Measurements from ENCODE around the gene ISCU.

DNA sequence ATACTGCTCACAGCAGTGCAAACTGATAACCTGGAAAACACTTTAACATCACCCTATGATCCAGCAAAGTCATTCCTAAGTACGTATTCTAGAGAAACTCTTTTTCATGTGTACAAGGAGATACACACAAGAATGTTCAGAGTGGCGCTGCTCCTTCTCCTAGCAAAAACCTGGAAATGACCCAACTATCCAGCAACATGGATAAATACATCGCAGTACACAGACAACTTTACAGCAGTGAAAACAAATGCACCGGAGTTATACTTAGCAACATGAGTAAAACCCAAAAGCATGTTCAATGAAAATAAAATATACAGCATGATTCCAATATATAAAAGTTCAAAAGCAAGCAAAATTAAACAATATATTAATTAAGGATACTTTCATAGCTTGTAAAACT lies 20.1 kb upstream of the ISCU start:
- TF ChIP-seq, protein P1, sequence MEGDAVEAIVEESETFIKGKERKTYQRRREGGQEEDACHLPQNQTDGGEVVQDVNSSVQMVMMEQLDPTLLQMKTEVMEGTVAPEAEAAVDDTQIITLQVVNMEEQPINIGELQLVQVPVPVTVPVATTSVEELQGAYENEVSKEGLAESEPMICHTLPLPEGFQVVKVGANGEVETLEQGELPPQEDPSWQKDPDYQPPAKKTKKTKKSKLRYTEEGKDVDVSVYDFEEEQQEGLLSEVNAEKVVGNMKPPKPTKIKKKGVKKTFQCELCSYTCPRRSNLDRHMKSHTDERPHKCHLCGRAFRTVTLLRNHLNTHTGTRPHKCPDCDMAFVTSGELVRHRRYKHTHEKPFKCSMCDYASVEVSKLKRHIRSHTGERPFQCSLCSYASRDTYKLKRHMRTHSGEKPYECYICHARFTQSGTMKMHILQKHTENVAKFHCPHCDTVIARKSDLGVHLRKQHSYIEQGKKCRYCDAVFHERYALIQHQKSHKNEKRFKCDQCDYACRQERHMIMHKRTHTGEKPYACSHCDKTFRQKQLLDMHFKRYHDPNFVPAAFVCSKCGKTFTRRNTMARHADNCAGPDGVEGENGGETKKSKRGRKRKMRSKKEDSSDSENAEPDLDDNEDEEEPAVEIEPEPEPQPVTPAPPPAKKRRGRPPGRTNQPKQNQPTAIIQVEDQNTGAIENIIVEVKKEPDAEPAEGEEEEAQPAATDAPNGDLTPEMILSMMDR (IDR thresholded peaks at IDR 0.05), result no peak
- no peak for TF ChIP-seq POLR2A (IDR thresholded peaks at IDR 0.05)
